H1 (cell line): ENCODE data around the gene GHRH. TPM values are rescaled to one million over a fixed set of nuclear protein-coding genes. Genes with fewer than 3 reads are reported as not detected.

Experiments
- CTCF ChIA-PET: fragments of 300-600 bp; sonication (Branson Sonifier 250); formaldehyde crosslinking; loops from one replicate; lab custom pipeline; 2021; ENCODE audit not compliant: partially characterized antibody; lab: Charles Lee
- POLR2A ChIA-PET: fragments of 300-600 bp; sonication (Branson Sonifier 250); formaldehyde crosslinking; loops from one replicate; lab custom pipeline; 2021; ENCODE audit warnings: inconsistent platforms; ENCODE audit not compliant: partially characterized antibody; lab: Charles Lee
- DNase-seq, 2 experiments: peaks; one replicate each; pipeline versions ENCODE4 v3.0.0 to v3.0.0-alpha.2; 2010 to 2022; ENCODE audit warnings: low spot score in 2 of 2, low read depth in 1 of 2, mixed read lengths in 1 of 2
- FAIRE-seq: peaks from 2 replicates; lab custom pipeline; 2011; peaks lifted over from hg19 to GRCh38; lab: Jason Lieb, UNC
- H2AFZ ChIP-seq: 2 replicates; pipeline ENCODE4 v1.8.1; 2012; ENCODE audit warnings: low read length, inconsistent platforms
- H2AK5ac ChIP-seq: 2 replicates; pipeline ENCODE4 v1.6.1; 2013; ENCODE audit warnings: low read depth, low read length
- H2BK120ac ChIP-seq: replicated peaks from 2 replicates; pipeline ENCODE3; 2013; ENCODE audit warnings: low read depth, low read length, inconsistent platforms
- H2BK12ac ChIP-seq: 2 replicates; pipeline ENCODE4 v1.6.1; 2013; ENCODE audit warnings: low read depth, low read length
- H2BK15ac ChIP-seq: 2 replicates; pipeline ENCODE4 v1.6.1; 2013; ENCODE audit warnings: low read length
- H2BK20ac ChIP-seq: 2 replicates; pipeline ENCODE4 v1.6.1; 2013; ENCODE audit warnings: low read length
- H2BK5ac ChIP-seq: 2 replicates; pipeline ENCODE4 v1.6.1; 2013; ENCODE audit warnings: low read depth, low read length
- H3K14ac ChIP-seq: 2 replicates; pipeline ENCODE4 v1.6.1; 2013; ENCODE audit warnings: inconsistent platforms; ENCODE audit not compliant: insufficient read length
- H3K18ac ChIP-seq: 2 replicates; pipeline ENCODE4 v1.6.1; 2013; ENCODE audit warnings: low read length; ENCODE audit errors: extremely low read depth
- H3K23ac ChIP-seq: 2 replicates; pipeline ENCODE4 v1.6.1; 2013; ENCODE audit warnings: inconsistent platforms; ENCODE audit not compliant: insufficient read length
- H3K23me2 ChIP-seq: 2 replicates; pipeline ENCODE4 v1.6.1; 2013; ENCODE audit warnings: low read depth, low read length
- H3K27ac ChIP-seq: 2 replicates; pipeline ENCODE4 v1.6.1; 2011; ENCODE audit warnings: low read depth, low read length, inconsistent platforms
- H3K27me3 ChIP-seq, 4 experiments: replicated peaks in 1 of 4; 1 replicate in 1 of 4; 2 replicates in 3 of 4; pipeline versions ENCODE4 v1.6.1 to v1.8.1; 2011 to 2013; ENCODE audit warnings: low read length in 3 of 4, mild to moderate bottlenecking in 3 of 4, inconsistent platforms in 2 of 4, mixed read lengths in 2 of 4, moderate library complexity in 1 of 4; ENCODE audit not compliant: control insufficient read depth in 3 of 4, insufficient read depth in 3 of 4; ENCODE audit errors: extremely low read depth in 1 of 4
- H3K36me3 ChIP-seq, 4 experiments: 2 replicates each; pipeline versions ENCODE4 v1.6.1 to v1.8.1; 2011 to 2013; ENCODE audit warnings: mild to moderate bottlenecking in 4 of 4, low read length in 3 of 4, moderate library complexity in 2 of 4, control low read depth in 1 of 4, inconsistent platforms in 1 of 4; ENCODE audit not compliant: insufficient read depth in 4 of 4, control insufficient read depth in 2 of 4
- H3K4ac ChIP-seq: replicated peaks from 2 replicates; pipeline ENCODE3; 2013; ENCODE audit warnings: low read length, low read depth, mixed read lengths, inconsistent platforms; ENCODE audit not compliant: insufficient read length
- H3K4me1 ChIP-seq, 4 experiments: replicated peaks in 1 of 4; 1 replicate in 1 of 4; 2 replicates in 3 of 4; pipeline versions ENCODE4 v1.6.1 to v1.8.1; 2011 to 2013; ENCODE audit warnings: low read length in 3 of 4, inconsistent platforms in 2 of 4, mixed read lengths in 1 of 4; ENCODE audit not compliant: insufficient read depth in 4 of 4, control insufficient read depth in 3 of 4
- H3K4me2 ChIP-seq, 2 experiments: 2 replicates each; pipeline versions ENCODE4 v1.6.1 to v1.8.1; 2011 to 2013; ENCODE audit warnings: low read depth in 2 of 2, low read length in 2 of 2, control low read depth in 1 of 2, inconsistent platforms in 1 of 2, mild to moderate bottlenecking in 1 of 2; ENCODE audit not compliant: insufficient read depth in 1 of 2
- H3K4me3 ChIP-seq, 4 experiments: fragments of 200-600, 300-600 bp in 1 of 4; sonication (generic), shearing (Covaris generic), sonication (Bioruptor Twin) in 1 of 4; 2 replicates each; pipeline versions ENCODE4 v1.5.1 to v1.8.1; 2011 to 2016; ENCODE audit warnings: low read length in 4 of 4, low read depth in 3 of 4, control low read depth in 2 of 4, inconsistent platforms in 2 of 4, mild to moderate bottlenecking in 2 of 4, mixed read lengths in 1 of 4, moderate library complexity in 1 of 4; ENCODE audit not compliant: insufficient read depth in 2 of 4; ENCODE audit errors: extremely low read depth in 1 of 4
- H3K56ac ChIP-seq: replicated peaks from 2 replicates; pipeline ENCODE3; 2013; ENCODE audit warnings: low read depth, mild to moderate bottlenecking, mixed read lengths, low read length, inconsistent platforms; ENCODE audit not compliant: insufficient read length
- H3K79me1 ChIP-seq: 2 replicates; pipeline ENCODE4 v1.6.1; 2013; ENCODE audit warnings: low read depth, low read length, control low read depth
- H3K79me2 ChIP-seq, 2 experiments: 2 replicates each; pipeline versions ENCODE4 v1.6.1 to v1.8.1; 2012 to 2013; ENCODE audit warnings: low read length in 2 of 2, mild to moderate bottlenecking in 2 of 2, inconsistent platforms in 1 of 2; ENCODE audit not compliant: insufficient read depth in 2 of 2, control insufficient read depth in 1 of 2
- H3K9ac ChIP-seq, 4 experiments: replicated peaks in 1 of 4; 1 replicate in 1 of 4; 2 replicates in 3 of 4; pipeline versions ENCODE4 v1.6.1 to v1.8.1; 2011 to 2013; ENCODE audit warnings: low read depth in 3 of 4, low read length in 3 of 4, control low read depth in 2 of 4, mild to moderate bottlenecking in 2 of 4, moderate library complexity in 2 of 4, inconsistent platforms in 1 of 4; ENCODE audit errors: extremely low read depth in 1 of 4
- H3K9me3 ChIP-seq, 2 experiments: 2 replicates each; pipeline versions ENCODE4 v1.6.1 to v1.8.1; 2012 to 2013; ENCODE audit warnings: mild to moderate bottlenecking in 2 of 2, moderate library complexity in 2 of 2, control low read depth in 1 of 2, inconsistent platforms in 1 of 2, low read depth in 1 of 2, low read length in 1 of 2, mixed read lengths in 1 of 2; ENCODE audit not compliant: insufficient read depth in 2 of 2
- H4K20me1 ChIP-seq, 2 experiments: replicated peaks in 1 of 2; 2 replicates each; pipeline versions ENCODE3 to v1.8.1; 2011 to 2013; ENCODE audit warnings: inconsistent platforms in 2 of 2, low read length in 2 of 2, mild to moderate bottlenecking in 1 of 2; ENCODE audit not compliant: insufficient read depth in 2 of 2, control insufficient read depth in 1 of 2
- H4K5ac ChIP-seq: 2 replicates; pipeline ENCODE4 v1.6.1; 2013; ENCODE audit warnings: low read length, low read depth, mixed read lengths, inconsistent platforms; ENCODE audit not compliant: insufficient read length
- H4K8ac ChIP-seq: 2 replicates; pipeline ENCODE4 v1.8.0; 2013; ENCODE audit warnings: mild to moderate bottlenecking, moderate library complexity, low read length, inconsistent platforms; ENCODE audit not compliant: insufficient read depth; ENCODE audit errors: extremely low read depth
- H4K91ac ChIP-seq: replicated peaks from 2 replicates; pipeline ENCODE3; 2013; ENCODE audit warnings: low read length, mixed read lengths, inconsistent platforms; ENCODE audit not compliant: insufficient read length
- NANOG ChIP-seq: IDR thresholded peaks from 2 replicates; pipeline ENCODE4 v1.6.1; 2011; ENCODE audit warnings: low read length, low read depth, mild to moderate bottlenecking, inconsistent platforms; ENCODE audit not compliant: insufficient read depth, poor library complexity, severe bottlenecking
- ZNF274 ChIP-seq: IDR thresholded peaks from 2 replicates; pipeline ENCODE4 v1.7.0; 2012; ENCODE audit warnings: low read length, borderline replicate concordance; ENCODE audit errors: extremely low read depth
- WGBS, 2 experiments: shearing (Covaris generic) in 1 of 2; methylation state at CpG; one replicate each; pipeline versions ENCODE4 v1.1.6 to v1.1.7; 2013 to 2015; ENCODE audit warnings: low lambda C conversion rate in 2 of 2, mixed read lengths in 2 of 2, inconsistent platforms in 1 of 2, low coverage in 1 of 2, missing lambda C conversion rate in 1 of 2; ENCODE audit not compliant: insufficient replicate concordance in 2 of 2, insufficient coverage in 1 of 2, insufficient read length in 1 of 2; ENCODE audit errors: extremely low coverage in 1 of 2, missing lambda C conversion rate in 1 of 2; 5-methylcytosine and 5-hydroxymethylcytosine counted together
- polyA plus RNA-seq, 7 experiments: library from polyadenylated mRNA; depleted of rRNA in 3 of 7; stranded (reverse) in 5 of 7; unstranded in 2 of 7; fragments of >200 nt in 5 of 7; fragments of 200-250 nt in 2 of 7; gene quantifications; 1 replicate in 5 of 7; 2 replicates in 1 of 7; 4 replicates in 1 of 7; pipeline versions ENCODE4 v1.2.1 to v1.2.3, GENCODE V29; 2011 to 2013; ENCODE audit warnings: missing spikeins in 2 of 7, mixed read lengths in 2 of 7
- total RNA-seq: library from RNA; stranded (reverse); fragmentation: NEBNext Ultra II Directional; extraction: Animal tissue kit (Norgen Biotek cat#: 25700); gene quantifications from 2 replicates; pipeline ENCODE4 v1.2.1, GENCODE V29; 2021
- TF ChIP-seq, protein P1 (sequence below): IDR thresholded peaks from 2 replicates; pipeline ENCODE4 v1.6.1; 2012; ENCODE audit warnings: inconsistent platforms

Gene GHRH
- total and polyA plus RNA-seq, 2 of the 8 experiments (the other 6 are each of a cell fraction or from before 2014, with no cell fraction given): not detected

DNA sequence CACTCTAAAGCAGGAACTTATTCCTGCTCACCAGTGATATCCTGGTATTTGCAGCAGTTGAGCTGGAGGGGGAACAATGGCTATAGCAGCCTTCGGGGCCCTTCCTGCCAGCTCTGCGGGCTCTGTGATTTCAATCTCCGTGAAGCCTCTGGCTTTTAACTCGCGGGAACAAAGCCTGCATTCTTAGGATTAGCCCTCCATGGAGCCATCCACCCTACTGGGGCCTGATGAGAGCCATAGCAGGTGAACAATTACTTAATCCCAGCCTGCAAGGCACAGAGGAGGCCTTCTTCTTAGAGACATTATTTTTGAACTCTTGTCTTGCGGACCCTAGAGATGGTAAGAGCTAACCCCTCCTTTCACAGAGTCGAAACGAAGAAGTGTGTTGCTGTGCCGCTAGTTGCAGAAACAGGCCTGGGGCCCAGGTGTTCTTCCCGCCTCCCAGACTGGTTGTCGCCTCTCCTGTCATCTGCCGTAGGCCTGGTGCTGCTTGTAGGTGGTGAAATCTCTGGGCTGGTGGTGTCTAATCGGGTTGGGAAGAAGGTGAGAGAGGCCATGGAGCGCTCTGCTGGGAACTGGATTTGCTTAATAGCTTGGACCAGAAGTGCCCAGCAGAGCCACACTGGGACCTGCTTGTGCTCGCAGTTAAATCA is 9.7 kb downstream of the GHRH start:
- Histone ChIP-seq H3K23ac (no peak overlapping the region), H2BK12ac (peak overlapping the region; percentile 82; the same call in 1 of the 2 replicates), H2BK20ac (peak overlapping the region; percentile 23), H4K20me1 (no peaks in the 10 kb centered on the region), H3K4me3 (no peak overlapping the region), H4K5ac (peak overlapping the region; percentile 4), H3K27me3 (no peaks in the 10 kb centered on the region), H3K79me1 (no peaks in the 10 kb centered on the region), H4K91ac (peak overlapping the region; percentile 22), H2BK15ac (0 out of 2 replicates have a peak overlapping the region, but pooled peaks have one; percentile 5), H3K79me2 (no peaks in the 10 kb centered on the region), H2BK120ac (no peak overlapping the region), H3K9me3 (peaks cover 0 to 5% of the 10 kb centered on the region in 2 experiments; a peak in 2 of 4 replicates), H2BK5ac (no peak overlapping the region), H4K8ac (no peak overlapping the region), H3K36me3 (no peaks in the 10 kb centered on the region), H3K27ac (no peak overlapping the region), H3K18ac (peak overlapping the region; percentile 81; the same call in 1 of the 2 replicates), H2AFZ (no peak overlapping the region), H3K4me1 (peaks cover 0 to 15% (median 8%) of the 10 kb centered on the region in 4 experiments; a peak in 6 of 7 replicates), H2AK5ac (no peak overlapping the region), H3K23me2 (no peaks in the 10 kb centered on the region), H3K9ac (no peak overlapping the region), H3K14ac (no peak overlapping the region), H3K4me2 (peak overlapping the region in 1 of 2 experiments; percentile 1; a peak in 1 of 4 replicates), H3K56ac (no peak overlapping the region), H3K4ac (no peak overlapping the region)
- TF ChIP-seq NANOG: peak; percentile 68
- TF ChIP-seq, protein P1, sequence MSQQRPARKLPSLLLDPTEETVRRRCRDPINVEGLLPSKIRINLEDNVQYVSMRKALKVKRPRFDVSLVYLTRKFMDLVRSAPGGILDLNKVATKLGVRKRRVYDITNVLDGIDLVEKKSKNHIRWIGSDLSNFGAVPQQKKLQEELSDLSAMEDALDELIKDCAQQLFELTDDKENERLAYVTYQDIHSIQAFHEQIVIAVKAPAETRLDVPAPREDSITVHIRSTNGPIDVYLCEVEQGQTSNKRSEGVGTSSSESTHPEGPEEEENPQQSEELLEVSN: peak; percentile 61
- no peak for TF ChIP-seq ZNF274
- FAIRE-seq (no peak), DNase-seq (no peak)
- 70% methylated on average over 15 of the region's 15 CpGs; no CpG with 5 or more reads in 1 of the 2 experiments for WGBS, 2 experiments
- ChIA-PET POLR2A (interaction anchor here (0.7 to 3.3 kb wide), 9 partner anchors 8 to 96 kb away, joined by 3 to 10 read pairs (median 4); no protein-coding TSS in a partner anchor), CTCF (interaction anchor here (0.6 to 2.6 kb wide), 7 partner anchors 9 to 291 kb away, joined by 3 to 10 read pairs (median 4); no protein-coding TSS in a partner anchor)
